Uterus (tissue), 2 donors: ENCODE data around the gene ANKRD29.

Experiments used
- CTCF ChIP-seq, 4 experiments: fragments of 200-600 bp in 2 of 4; fragments of 450-650 bp in 2 of 4; sonication (generic) in 2 of 4; IDR thresholded peaks; one replicate each; pipeline ENCODE4 v1.5.1; 2016 to 2019; ENCODE audit warnings: antibody characterized with exemption in 4 of 4, mild to moderate bottlenecking in 2 of 4, moderate library complexity in 1 of 4
- POLR2A ChIP-seq, 2 donors: fragments of 450-650 bp; IDR thresholded peaks; one replicate each; pipeline ENCODE4 v1.6.1; 2016; ENCODE audit warnings: antibody characterized with exemption in 2 of 2, mild to moderate bottlenecking in 1 of 2, moderate library complexity in 1 of 2

DNA sequence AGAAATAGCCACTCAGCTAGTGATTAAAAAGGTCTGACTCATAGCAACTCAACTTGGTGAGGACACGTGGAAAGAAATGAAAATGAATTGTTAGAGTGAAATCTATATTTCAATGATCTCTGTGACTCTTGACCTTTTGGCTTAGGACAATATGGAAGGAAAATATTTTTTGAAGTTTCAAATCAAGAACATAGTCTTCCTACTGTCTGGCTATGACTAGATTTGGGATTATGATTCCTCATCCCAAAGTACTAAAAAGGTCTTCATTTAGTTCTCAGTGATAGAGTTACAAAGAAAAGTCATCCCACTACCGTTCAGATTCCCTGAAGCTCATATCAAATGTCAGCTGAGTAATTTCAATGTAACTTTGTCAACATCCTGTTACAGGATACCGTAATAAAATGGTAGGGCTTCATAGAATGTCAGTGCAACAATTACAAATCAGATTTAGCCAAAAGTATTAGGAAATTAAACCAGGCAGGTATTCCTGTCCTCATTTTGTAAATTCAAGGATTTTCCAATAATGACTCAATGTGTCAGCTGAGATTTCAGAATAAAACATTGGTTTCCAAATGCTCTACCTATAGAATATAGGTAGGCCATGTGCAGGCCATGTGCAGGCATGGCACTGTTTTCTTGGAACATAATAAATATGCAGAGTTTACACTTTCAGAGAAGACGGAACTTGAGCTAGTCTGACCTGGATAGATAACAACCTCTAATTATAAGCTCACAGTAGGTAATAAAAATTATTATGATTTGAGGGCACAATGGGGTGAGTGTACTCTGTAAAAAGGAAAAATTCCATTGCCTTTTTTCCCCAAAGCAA is 36.0 kb downstream of the ANKRD29 start:
- TF ChIP-seq CTCF (IDR thresholded peaks at IDR 0.05) (no peak), POLR2A (IDR thresholded peaks at IDR 0.05) (no peak)
